Pancreas (tissue), 10 donors: ENCODE measurements around the gene RNF133. TPM values are rescaled to one million over a fixed set of nuclear protein-coding genes. Genes with fewer than 3 reads are reported as not detected.

Experiments
- ATAC-seq, 4 donors: fragments of 200-7000 bp; cut with Tn5 transposase; one replicate each; pipeline versions ENCODE4 v1.8.0 to v1.9.1; 2020; ENCODE audit warnings: mild to moderate bottlenecking in 4 of 4, moderate library complexity in 4 of 4
- DNase-seq, 6 donors: peaks; one replicate each; pipeline ENCODE4 v3.0.0-alpha.2; 2020
- FAIRE-seq: peaks from 2 replicates; lab custom pipeline; 2012; peaks lifted over from hg19 to GRCh38; lab: Jason Lieb, UNC
- H3K27ac ChIP-seq, 4 donors: fragments of 200-600 bp; sonication (generic); 1 replicate in 3 of 4; 2 replicates in 1 of 4; pipeline versions ENCODE4 v1.5.0 to v1.8.0; 2020
- H3K27me3 ChIP-seq, 4 donors: fragments of 200-600 bp; one replicate each; pipeline ENCODE4 v1.8.0; 2021
- H3K36me3 ChIP-seq, 3 donors: fragments of 200-600 bp; sonication (generic) in 1 of 3; one replicate each; pipeline versions ENCODE4 v1.5.0 to v1.8.0; 2020 to 2021
- H3K4me1 ChIP-seq, 3 donors: fragments of 200-600 bp; one replicate each; pipeline ENCODE4 v1.8.0; 2021
- H3K4me3 ChIP-seq, 4 donors: fragments of 200-600 bp; sonication (generic) in 2 of 4; one replicate each; pipeline versions ENCODE4 v1.5.0 to v1.8.0; 2020 to 2021
- H3K9me3 ChIP-seq, 4 donors: fragments of 200-600 bp; one replicate each; pipeline ENCODE4 v1.8.0; 2021
- CTCF ChIP-seq, 4 donors: fragments of 200-600 bp; sonication (generic) in 3 of 4; IDR thresholded peaks; one replicate each; pipeline versions ENCODE4 v1.5.0 to v1.8.0; 2021; ENCODE audit warnings: antibody characterized with exemption in 4 of 4
- WGBS, 2 donors: extraction: QIAGEN DNeasy Blood & Tissue Kit; methylation state at CpG; one replicate each; pipeline ENCODE4 v1.1.7; 2013; 5-methylcytosine and 5-hydroxymethylcytosine counted together
- intact Hi-C, 3 donors: fragments of 100-400 bp; cut with DNase I; formaldehyde crosslinking; loops; one replicate each; pipeline versions ENCODE4 v1.11.1 to v1.14.2; 2022
- polyA plus RNA-seq, 2 donors: library from polyadenylated mRNA; stranded (reverse); fragments of 200-250 nt; gene quantifications; one replicate each; pipeline ENCODE4 v1.2.3, GENCODE V29; 2013
- total RNA-seq, 6 donors: library from RNA; stranded (reverse); fragmentation: NEBNext Ultra II Directional in 4 of 6; extraction: Animal tissue kit (Norgen Biotek cat#: 25700) in 4 of 6; gene quantifications; one replicate each; pipeline versions ENCODE4 v1.2.1 to v1.2.4, GENCODE V29; 2021 to 2023
- donor health status: healthy with polysubstance abuse.
- donor health status: DM: no; HTN: no; CAD: no; lungs with moderate emphysema.
- donor health status: DM: no; HTN: no; CAD: no.
- donor health status: control.
- donor health status: control.
- donor health status: Bipolar disorder and iron deficiency.
- donor health status: DM: yes; HTN: yes; CAD: no.
- donor health status: DM: no; HTN: no; CAD: no.
- donor health status: DM: no; HTN: no; CAD: no.
- donor health status: DM: yes; HTN: yes; CAD: no.

RNF133 gene
- total and polyA plus RNA-seq, 8 donors, result 0.07 to 1.4 (median 0.79) TPM; not detected in 1

GRCh38 chr7:122652876-122653275 lies 46.0 kb downstream of the RNF133 start:
- 25 to 33% methylated on average over 4 of the region's 4 CpGs for WGBS, 2 donors
- no peak overlapping the region for H3K27ac ChIP-seq
- H3K27me3 ChIP-seq, result no peaks in the 10 kb centered on the region
- H3K9me3 ChIP-seq, result no peaks in the 10 kb centered on the region
- FAIRE-seq (no peak), DNase-seq (no peak), ATAC-seq (peak in 3 of 4 donors; percentile 57 to 70 (median 69))
- intact Hi-C loops, result no loop called here
- TF ChIP-seq CTCF (IDR thresholded peaks at IDR 0.05), result no peak
- H3K4me1 ChIP-seq, result peaks cover 0 to 6% (median 0%) of the 10 kb centered on the region in 3 donors
- no peak overlapping the region for H3K4me3 ChIP-seq
- no peaks in the 10 kb centered on the region for H3K36me3 ChIP-seq

GRCh38 chr7:122651451-122651850 lies 47.5 kb downstream of the RNF133 start:
- Histone ChIP-seq H3K4me1 (peaks cover 0 to 6% (median 0%) of the 10 kb centered on the region in 3 donors), H3K36me3 (no peaks in the 10 kb centered on the region), H3K9me3 (no peaks in the 10 kb centered on the region), H3K4me3 (no peak overlapping the region), H3K27me3 (no peaks in the 10 kb centered on the region), H3K27ac (no peak overlapping the region)
- TF ChIP-seq CTCF (IDR thresholded peaks at IDR 0.05), result no peak
- no peak for ATAC-seq
- WGBS, 2 donors, result 61 to 71% methylated on average over 2 of the region's 2 CpGs
- no peak for DNase-seq
- FAIRE-seq, result no peak
- intact Hi-C loops, result no loop called here

Other genes with a start within 250 kb of the RNF133 start
- gene RNF148, start 3.8 kb upstream of the RNF133 start, total RNA-seq, result 1 to 10 TPM in 4 of 6 donors, under 1 TPM in 2; 0.67 to 1.7 (median 1.2) TPM
- gene RNF148, start 3.8 kb upstream of the RNF133 start, polyA plus RNA-seq, result under 1 TPM; 0.28 to 0.34 TPM
- 10 to 100 TPM; 16.2 to 27.3 (median 20.2) TPM for gene CADPS2, start 187.3 kb upstream of the RNF133 start, total RNA-seq
- 1 to 10 TPM; 7.7 to 7.9 TPM for gene CADPS2, start 187.3 kb upstream of the RNF133 start, polyA plus RNA-seq